Activated CD4-positive, alpha-beta T cell treated with anti-CD3 and anti-CD28 coated beads, Interleukin-2, amount 50 U/mL, for 1 hour (primary cell): ENCODE data around the gene TNFRSF8.

Experiments
- DNase-seq: peaks from one replicate; pipeline ENCODE4 v3.0.0-alpha.2; 2020

TNFRSF8 gene

DNA sequence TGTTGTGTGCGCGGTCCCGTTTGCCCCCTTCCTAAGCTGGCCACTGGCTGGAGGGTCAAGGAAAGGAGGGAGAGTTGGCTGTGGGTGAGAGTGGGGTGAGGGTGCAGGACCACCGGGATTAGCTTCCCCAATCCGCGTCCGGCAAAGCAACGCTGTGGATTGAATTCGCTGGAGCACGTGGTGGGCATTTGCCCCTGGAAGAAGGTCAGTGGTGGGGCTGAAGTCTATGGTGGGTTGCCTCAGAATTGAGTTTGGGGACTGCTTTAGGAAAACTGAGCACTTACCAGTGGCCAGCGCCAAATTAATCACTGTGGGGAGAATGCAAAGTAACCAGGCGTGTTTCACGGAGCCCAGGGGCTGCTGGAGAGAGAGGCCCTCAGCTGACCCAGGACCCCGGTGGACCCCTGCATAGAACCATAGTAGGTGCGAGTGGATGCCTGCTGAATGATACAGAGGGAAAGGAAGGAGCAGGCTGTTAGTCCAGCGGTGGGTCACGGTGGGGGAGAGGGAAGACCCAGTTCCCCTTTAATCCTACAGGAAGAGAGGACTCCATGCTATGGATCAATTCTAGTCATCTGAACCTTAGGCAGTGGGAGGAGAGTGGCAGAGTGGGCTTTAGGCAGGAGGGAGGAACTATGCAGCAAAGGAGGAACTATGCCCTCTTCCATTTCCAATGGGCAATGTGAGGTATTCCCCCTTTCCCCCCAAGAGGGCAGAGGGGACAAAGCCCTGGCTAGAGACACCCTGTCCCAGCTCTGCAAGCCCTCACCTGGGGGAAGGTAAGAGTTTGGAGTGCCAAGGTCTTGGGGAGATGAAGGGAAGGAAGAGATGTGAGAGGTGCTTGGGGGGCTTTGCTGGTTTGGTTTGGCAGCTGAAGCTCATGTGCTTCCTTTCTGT lies 1.2 kb downstream of the TNFRSF8 start:
- no peak for DNase-seq

GRCh38 chr1:12065872-12066271 lies 2.8 kb downstream of the TNFRSF8 start:
- no peak for DNase-seq

GRCh38 chr1:12067900-12068821 lies 5.1 kb downstream of the TNFRSF8 start:
- no peak for DNase-seq

DNA sequence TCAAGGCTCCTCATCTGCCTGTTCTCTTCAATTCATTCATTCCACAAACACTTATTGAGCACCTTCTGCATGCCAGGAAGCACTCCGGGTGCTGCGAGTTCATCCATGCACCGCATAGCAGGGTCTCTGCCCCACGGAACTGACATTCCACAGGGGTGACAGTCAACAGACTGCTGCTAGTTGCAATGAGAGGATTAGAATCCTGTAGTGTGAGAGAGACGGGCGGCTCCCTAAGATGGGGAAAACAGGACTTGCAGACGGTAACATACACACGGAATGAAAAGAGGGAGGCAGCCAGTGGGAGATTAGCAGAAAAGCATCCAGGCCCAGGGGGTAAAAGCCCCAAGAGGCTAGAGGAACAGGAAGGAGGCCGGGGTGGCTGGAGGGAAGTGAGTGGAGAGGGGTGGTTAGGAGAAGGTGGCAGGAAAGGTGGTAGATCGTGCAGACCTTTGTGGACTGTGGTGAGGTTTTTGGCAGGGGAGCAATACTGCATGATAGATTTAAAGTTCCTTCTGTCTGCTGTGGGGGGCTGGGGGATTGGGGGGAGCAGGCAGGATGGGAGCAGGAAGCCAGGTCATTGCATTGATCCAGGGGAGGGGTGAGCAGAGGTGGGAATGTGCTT lies 6.6 kb downstream of the TNFRSF8 start:
- DNase-seq: no peak

- DNase-seq: no peak
These were observed 8.8 kb downstream of the TNFRSF8 start for GRCh38 chr1:12071892-12072291.

- no peak for DNase-seq
These were observed 9.6 kb downstream of the TNFRSF8 start for GRCh38 chr1:12072741-12073140.

DNA sequence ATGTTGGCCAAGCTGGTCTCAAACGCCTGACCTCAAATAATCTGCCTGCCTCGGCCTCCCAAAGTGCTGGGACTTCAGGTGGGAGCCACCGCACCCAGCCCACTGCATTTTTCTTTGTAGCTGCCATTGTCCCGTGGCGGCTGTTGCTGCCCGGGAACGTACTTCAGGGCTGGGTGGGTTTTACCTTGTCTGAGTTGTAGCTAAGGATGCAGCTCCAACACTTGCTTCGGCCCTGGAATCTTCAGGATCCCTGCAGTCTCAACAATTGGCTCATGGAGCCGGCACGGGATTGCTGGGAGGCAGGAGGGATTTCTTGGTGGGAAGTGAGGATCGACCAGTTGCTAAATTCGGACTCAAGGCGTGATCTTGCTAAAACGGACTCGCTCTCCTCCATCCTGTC lies 10.7 kb downstream of the TNFRSF8 start:
- no peak for DNase-seq

DNA sequence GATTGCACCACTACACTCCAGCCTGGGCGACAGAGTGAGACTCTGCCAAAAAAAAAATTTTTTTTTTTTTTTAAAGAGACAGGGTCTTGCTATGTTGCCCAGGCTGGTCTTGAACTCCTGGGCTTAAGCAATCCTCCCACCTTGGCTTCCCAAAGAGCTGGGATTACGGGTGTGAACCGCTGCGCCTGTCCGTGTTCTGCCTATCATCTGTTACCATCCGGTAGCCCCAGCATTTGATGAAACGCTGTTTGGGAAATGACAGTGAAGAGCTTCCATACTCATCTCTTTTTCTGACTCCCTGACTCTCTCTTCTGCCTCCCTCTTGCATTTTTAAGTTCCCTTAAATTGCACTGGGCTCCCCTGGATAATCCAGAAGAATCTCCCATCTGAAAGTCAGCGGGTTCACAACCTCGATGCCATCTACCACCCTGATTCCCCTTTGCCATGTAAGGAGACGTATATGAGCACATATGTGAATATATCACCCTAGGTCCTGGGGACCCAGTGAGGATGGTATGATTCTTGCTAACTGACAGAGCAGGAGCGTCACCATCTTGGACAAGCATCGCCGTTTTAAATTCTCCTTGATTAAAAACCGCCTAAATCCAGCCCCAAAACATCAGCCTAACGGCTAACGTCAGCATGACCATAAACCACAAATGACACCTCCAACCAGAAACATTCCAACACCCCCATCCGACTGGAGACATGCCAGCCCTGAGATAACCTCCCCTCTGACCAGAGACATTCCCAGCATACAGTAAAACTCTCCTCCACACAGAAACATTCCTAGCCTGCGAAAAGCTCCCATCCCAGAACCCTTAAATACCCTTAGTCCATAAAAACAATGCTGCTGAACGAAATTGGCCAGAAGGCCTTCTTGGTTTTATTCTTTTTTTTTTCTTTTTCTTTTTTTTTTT lies 12.4 kb downstream of the TNFRSF8 start:
- no peak for DNase-seq

GRCh38 chr1:12076425-12077005 lies 13.4 kb downstream of the TNFRSF8 start:
- no peak for DNase-seq

DNA sequence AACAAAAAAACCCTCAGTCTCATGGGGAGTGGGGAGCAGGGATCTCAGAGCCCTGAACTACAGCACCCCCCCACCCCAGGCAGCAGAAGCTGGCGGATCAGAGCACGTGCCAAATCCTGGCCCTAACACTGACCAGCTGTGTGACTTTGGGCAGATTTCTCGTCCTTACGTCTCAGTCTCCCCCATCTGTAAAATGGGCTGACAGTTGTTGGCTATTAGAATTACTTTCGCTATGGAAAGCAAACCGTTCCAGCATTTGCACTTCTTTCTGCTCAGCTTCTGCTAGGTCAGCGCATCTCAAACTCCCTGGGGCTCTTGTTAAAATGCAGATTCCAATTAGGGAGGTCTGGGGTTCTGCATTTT lies 15.5 kb downstream of the TNFRSF8 start:
- no peak for DNase-seq

DNA sequence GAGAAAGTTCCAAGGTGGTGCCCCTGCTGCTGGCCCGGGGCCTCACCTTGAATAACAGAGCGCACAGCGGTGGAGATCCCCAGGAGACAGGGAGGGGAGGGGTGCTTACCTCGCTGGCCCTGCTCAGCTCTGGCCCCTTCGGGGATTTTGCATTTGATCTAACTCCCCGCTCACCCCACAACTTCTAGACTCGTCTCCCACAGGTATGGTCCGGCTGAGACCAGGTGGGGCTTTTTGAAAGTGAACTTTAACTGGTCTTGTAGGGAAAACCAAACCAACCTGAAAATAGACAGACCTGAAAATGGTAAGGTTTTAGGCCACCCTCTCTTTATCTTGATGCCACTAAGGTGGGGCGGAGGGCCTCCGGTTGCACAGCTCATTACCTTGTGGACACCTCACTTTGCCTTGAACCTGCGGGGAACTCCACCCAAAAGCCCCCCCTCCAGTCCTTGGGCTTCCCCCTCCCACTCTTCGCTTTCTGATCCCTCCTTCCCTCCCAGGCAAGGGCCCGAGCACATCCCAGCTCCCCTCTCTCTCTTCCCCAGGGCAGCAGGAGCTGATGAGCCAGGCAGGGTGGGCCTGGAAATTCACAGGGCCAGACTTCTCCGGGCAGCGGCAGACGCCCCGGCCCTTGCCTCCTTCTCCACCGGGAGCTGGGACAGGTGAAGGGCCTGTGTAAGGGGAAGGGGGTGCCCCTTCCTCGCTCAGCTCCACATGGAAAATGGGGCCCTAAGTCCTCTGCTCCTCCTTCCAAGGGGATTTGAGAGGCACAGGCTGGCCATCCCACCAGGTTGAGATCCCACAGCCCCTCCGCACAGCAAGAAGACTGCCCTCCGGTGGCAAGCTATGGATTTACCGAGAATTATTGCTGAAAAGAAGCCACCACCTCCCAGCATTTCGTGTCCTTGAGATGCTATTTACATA lies 16.1 kb downstream of the TNFRSF8 start:
- DNase-seq: peak; percentile 28

DNA sequence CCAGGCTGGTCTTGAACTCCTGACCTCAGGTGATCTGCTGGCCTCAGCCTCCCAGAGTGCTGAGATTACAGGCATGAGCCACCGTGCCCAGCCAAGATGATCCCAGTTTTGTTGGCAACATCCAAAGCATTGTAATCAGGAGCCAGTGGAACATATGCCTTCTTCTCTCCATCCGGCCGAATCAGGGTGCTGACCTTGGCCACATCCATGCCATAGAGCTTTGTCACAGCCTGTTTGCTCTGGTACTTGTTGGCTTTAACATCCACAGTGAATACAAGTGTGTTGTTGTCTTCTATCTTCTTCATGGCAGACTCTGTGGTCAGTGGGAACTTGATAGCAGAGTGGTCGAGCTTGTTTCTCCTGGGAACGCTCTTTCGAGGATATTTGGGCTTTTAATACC lies 17.1 kb downstream of the TNFRSF8 start:
- DNase-seq: no peak

DNA sequence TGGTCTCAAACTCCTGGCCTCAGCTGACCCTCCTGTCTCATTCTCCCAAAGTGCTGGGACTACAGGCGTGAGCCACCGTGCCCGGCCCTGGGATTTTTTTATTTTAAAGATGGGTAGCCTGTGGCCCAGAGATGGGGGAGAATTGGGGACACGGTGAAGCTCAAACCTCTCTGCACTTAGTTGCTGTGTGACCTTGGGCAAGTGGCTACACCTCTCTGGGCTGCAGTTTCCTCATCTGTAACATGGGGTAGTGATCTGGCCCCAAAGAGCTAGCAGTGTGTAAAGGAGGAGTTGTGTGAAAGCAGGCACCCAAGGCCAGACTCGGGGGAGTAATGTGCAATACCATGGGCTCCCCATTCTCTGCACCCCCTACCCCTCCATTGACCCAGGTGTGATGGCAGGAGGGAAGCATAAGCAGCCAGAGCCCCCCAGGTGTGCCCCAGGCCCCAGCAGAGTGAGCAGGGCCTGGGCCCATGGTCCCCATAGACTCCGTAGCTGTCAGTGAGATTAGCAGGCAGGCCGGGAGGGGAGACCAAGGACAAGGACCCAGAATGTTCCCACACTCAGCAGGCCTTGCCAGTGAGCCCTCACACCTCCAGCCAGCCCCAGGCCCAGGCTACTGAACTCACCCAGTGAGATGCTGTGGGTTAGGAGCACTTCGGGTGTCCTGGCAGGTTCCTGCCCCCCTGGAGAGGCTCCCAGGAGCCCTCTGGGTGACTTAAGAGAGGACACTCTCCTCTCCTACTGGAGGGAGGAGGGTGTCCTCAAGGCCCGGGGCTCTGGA lies 17.9 kb downstream of the TNFRSF8 start:
- no peak for DNase-seq

DNA sequence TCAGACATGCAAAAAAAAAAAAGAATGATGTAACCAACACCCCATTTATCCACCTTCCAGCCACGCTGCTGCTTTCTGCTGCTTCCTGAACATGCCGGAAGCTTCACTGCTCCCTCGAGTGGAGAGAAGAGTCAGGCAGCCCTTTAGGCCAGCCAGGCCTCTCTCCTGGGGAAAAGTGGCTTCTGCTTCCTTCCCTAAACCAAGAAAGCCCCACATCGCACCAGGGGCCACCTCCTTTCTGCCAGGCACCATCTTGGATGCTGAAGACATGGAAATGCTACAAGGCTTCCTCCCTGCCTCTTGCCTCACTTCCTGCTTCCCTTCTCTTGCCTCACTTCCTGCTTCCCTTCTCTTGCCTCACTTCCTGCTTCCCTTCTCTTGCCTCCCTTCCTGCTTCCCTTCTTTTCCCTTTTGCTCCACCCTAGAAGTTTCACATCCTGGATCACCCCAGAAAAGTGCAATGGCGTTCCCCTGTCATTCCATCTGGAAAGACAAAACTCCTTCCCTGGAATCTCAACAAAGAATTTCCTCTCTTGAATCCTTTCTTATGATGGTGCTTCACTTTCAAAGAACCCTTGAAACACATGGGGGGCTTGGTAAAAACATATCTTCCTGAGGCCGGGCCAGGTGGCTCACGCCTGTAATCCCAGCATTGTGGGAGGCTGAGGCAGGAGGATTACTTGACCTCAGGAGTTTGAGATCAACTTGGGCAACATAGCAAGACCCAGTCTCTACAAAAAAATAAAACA lies 18.7 kb downstream of the TNFRSF8 start:
- no peak for DNase-seq

DNA sequence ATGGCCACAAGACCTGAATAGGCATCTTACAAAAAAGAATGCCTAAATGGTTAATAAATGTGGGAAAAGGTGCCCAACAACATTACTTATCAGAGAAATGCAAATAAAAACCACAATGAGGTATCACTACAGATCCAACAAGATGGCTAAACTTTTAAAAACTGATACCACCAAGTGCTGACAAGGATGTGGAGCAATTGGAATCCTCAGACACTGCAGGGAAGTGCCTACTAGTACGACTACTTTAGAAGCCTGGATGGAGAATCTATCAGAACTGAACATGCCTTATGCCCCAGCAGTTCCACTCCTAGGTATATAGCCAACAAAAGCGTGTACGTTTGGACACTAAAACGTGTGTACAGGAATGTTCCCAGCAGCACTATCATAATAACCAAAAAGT lies 19.9 kb downstream of the TNFRSF8 start:
- no peak for DNase-seq

DNA sequence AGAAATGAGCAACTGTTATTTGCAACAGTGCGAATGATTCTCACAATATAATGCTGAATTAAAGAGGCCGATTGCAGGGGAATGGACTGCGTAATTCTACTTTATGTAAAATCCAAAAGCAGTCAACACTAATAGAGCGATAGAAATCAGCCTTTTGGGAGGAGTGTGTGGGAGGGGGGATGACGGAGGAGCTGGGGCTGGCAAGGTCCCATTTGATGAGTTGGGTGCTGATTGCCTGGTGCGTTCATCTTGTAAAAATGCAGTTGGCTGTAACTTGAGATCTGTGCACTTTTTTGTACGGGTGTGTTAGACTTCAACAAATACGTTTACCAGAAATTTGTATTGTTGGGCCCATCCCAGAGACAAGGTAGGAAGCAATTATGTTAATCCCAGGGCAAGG lies 20.7 kb downstream of the TNFRSF8 start:
- no peak for DNase-seq

- no peak for DNase-seq
These were observed 22.6 kb downstream of the TNFRSF8 start for GRCh38 chr1:12085643-12086260.

GRCh38 chr1:12087797-12088314 lies 24.8 kb downstream of the TNFRSF8 start:
- peak; percentile 25 for DNase-seq
